HAP-1 (cell line): ENCODE measurements around the gene FBXO15.

ENCODE experiments used
- DNase-seq, 2 experiments: peaks; one replicate each; pipeline ENCODE4 v3.0.0-alpha.2; 2016 to 2020; ENCODE audit warnings: low spot score in 2 of 2
- H3K27me3 ChIP-seq: fragments of 250-450 bp; sonication (Bioruptor Pico); 2 replicates; pipeline ENCODE4 v1.5.1; 2020; ENCODE audit warnings: low read depth, mild to moderate bottlenecking, moderate library complexity
- H3K36me3 ChIP-seq: fragments of 250-450 bp; sonication (Bioruptor Pico); replicated peaks from 2 replicates; pipeline ENCODE4 v1.5.1; 2020; ENCODE audit warnings: mild to moderate bottlenecking
- H3K4me1 ChIP-seq: fragments of 250-450 bp; sonication (Bioruptor Pico); 2 replicates; pipeline ENCODE4 v1.5.1; 2020; ENCODE audit warnings: mild to moderate bottlenecking
- H3K4me3 ChIP-seq: fragments of 250-450 bp; sonication (Bioruptor Pico); 2 replicates; pipeline ENCODE4 v1.5.1; 2020; ENCODE audit warnings: mild to moderate bottlenecking, moderate library complexity
- H3K9me3 ChIP-seq: fragments of 250-450 bp; sonication (Bioruptor Pico); 2 replicates; pipeline ENCODE4 v1.5.1; 2020; ENCODE audit warnings: mild to moderate bottlenecking, moderate library complexity
- in situ Hi-C: fragments of 300-500 bp; cut with MboI; formaldehyde crosslinking; loops from 3 replicates; pipeline ENCODE4 v1.14.3; 2020; ENCODE audit warnings: low sequenced_read_pairs, inconsistent platforms, mixed read lengths

Gene FBXO15

GRCh38 chr18:74040459-74041332, 106.9 kb downstream of the FBXO15 start:
- peak; percentile 25 to 72 for DNase-seq
- no peaks in the 10 kb centered on the region for H3K4me1 ChIP-seq
- H3K9me3 ChIP-seq = no peaks in the 10 kb centered on the region
- no peaks in the 10 kb centered on the region for H3K27me3 ChIP-seq
- no peaks in the 10 kb centered on the region for H3K36me3 ChIP-seq
- H3K4me3 ChIP-seq = no peak overlapping the region
- in situ Hi-C loops = loop anchor here (25.0 kb wide), 1 partner anchor 297 kb away; no protein-coding TSS in a partner anchor

DNA sequence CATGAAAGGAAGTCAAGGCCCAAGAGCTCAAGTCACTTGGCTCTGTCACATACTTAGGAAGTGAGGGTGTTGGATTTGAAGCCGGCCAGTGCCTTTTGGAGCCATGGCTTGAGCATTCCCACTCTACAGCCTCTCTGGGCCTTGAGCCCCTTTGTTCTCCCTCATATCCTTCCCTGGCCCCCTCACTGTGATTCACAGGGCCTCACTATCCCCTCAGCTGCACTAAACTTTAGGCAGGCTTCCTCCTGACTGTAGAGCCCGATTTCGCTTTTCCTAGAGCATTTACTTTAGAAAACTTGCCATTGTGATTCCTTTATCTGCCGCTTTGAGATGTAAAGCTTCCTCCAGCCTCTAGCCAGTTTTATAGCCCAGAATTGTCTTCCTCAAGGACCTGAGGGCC, 107.6 kb downstream of the FBXO15 start:
- H3K36me3 ChIP-seq = no peaks in the 10 kb centered on the region
- H3K4me1 ChIP-seq = no peaks in the 10 kb centered on the region
- H3K9me3 ChIP-seq = no peaks in the 10 kb centered on the region
- H3K27me3 ChIP-seq = no peaks in the 10 kb centered on the region
- DNase-seq = no peak
- in situ Hi-C loops = loop anchor here (25.0 kb wide), 1 partner anchor 297 kb away; no protein-coding TSS in a partner anchor
- no peak overlapping the region for H3K4me3 ChIP-seq

- no peak overlapping the region for H3K4me3 ChIP-seq
- H3K4me1 ChIP-seq = no peaks in the 10 kb centered on the region
- in situ Hi-C loops = loop anchor here (25.0 kb wide), 1 partner anchor 308 kb away; no protein-coding TSS in a partner anchor
- DNase-seq = no peak
- no peaks in the 10 kb centered on the region for H3K9me3 ChIP-seq
- H3K27me3 ChIP-seq = no peaks in the 10 kb centered on the region
- H3K36me3 ChIP-seq = no peaks in the 10 kb centered on the region
These were observed 118.5 kb downstream of the FBXO15 start for GRCh38 chr18:74029161-74029560.
